IMR-90 (cell line): Measurements from ENCODE around the gene PTK6. TPM values are rescaled to one million over a fixed set of nuclear protein-coding genes. Genes with fewer than 3 reads are reported as not detected.

Experiments used
- ATAC-seq: fragments of 200-7000 bp; cut with Tn5 transposase; 2 replicates; pipeline ENCODE4 v1.9.1; 2020; ENCODE audit warnings: low read depth, mild to moderate bottlenecking, moderate library complexity
- BruUV-seq: library from RNA; stranded (reverse); fragments of 400-500 nt; replicated peaks from 2 replicates; lab custom pipeline; 2021; lab: Mats Ljungman, UMichigan
- CTCF ChIA-PET: fragments of 300-600 bp; formaldehyde crosslinking; extraction: SDS; loops from one replicate; lab custom pipeline; 2021; ENCODE audit warnings: antibody characterized with exemption; lab: Yijun Ruan, JAX
- POLR2A ChIA-PET: fragments of 300-600 bp; sonication (Branson Sonifier 250); formaldehyde crosslinking; loops from one replicate; lab custom pipeline; 2022; ENCODE audit warnings: antibody characterized with exemption; ENCODE audit not compliant: unreplicated experiment; lab: Charles Lee
- DNase-seq: peaks from one replicate; pipeline ENCODE4 v3.0.0; 2013
- H2AFZ ChIP-seq: replicated peaks from 2 replicates; pipeline ENCODE3; 2013; ENCODE audit warnings: low read length, mild to moderate bottlenecking; ENCODE audit not compliant: poor library complexity
- H2AK5ac ChIP-seq: 2 replicates; pipeline ENCODE4 v1.6.1; 2013; ENCODE audit warnings: low read depth, low read length, inconsistent platforms
- H2AK9ac ChIP-seq: replicated peaks from 2 replicates; pipeline ENCODE3; 2013; ENCODE audit warnings: mild to moderate bottlenecking, low read depth, low read length, moderate library complexity; ENCODE audit not compliant: poor library complexity
- H2BK120ac ChIP-seq: 2 replicates; pipeline ENCODE4 v1.6.1; 2013; ENCODE audit warnings: low read depth, low read length, inconsistent platforms
- H2BK15ac ChIP-seq: 3 replicates; pipeline ENCODE4 v1.6.1; 2013; ENCODE audit warnings: low read depth, low read length, inconsistent platforms
- H2BK20ac ChIP-seq: 2 replicates; pipeline ENCODE4 v1.6.1; 2013; ENCODE audit warnings: low read depth, mild to moderate bottlenecking, inconsistent platforms, low read length, moderate library complexity
- H2BK5ac ChIP-seq: 2 replicates; pipeline ENCODE4 v1.6.1; 2013; ENCODE audit warnings: mild to moderate bottlenecking, low read depth, low read length, inconsistent platforms; ENCODE audit not compliant: poor library complexity, severe bottlenecking
- H3K14ac ChIP-seq: replicated peaks from 2 replicates; pipeline ENCODE4 v1.6.1; 2013; ENCODE audit warnings: low read depth, low read length, inconsistent platforms
- H3K18ac ChIP-seq: 2 replicates; pipeline ENCODE4 v1.6.1; 2013; ENCODE audit warnings: low read depth, low read length, control low read depth
- H3K23ac ChIP-seq: 2 replicates; pipeline ENCODE4 v1.6.1; 2013; ENCODE audit warnings: low read depth, low read length, inconsistent platforms
- H3K27ac ChIP-seq: 2 replicates; pipeline ENCODE4 v1.5.1; 2013; ENCODE audit warnings: mild to moderate bottlenecking, control low read depth, low read length; ENCODE audit not compliant: insufficient read depth
- H3K27me3 ChIP-seq: 2 replicates; pipeline ENCODE4 v1.6.1; 2013; ENCODE audit warnings: low read length; ENCODE audit not compliant: control insufficient read depth, insufficient read depth
- H3K36me3 ChIP-seq: 2 replicates; pipeline ENCODE4 v1.6.1; 2013; ENCODE audit warnings: low read length, mixed read lengths; ENCODE audit not compliant: control insufficient read depth, insufficient read depth
- H3K4ac ChIP-seq: 2 replicates; pipeline ENCODE4 v1.6.1; 2013; ENCODE audit warnings: low read depth, low read length, inconsistent platforms
- H3K4me1 ChIP-seq: 2 replicates; pipeline ENCODE4 v1.6.1; 2013; ENCODE audit warnings: low read length, mixed read lengths; ENCODE audit not compliant: control insufficient read depth, insufficient read depth
- H3K4me2 ChIP-seq: 2 replicates; pipeline ENCODE4 v1.6.1; 2013; ENCODE audit warnings: low read depth, mild to moderate bottlenecking, control low read depth, low read length, moderate library complexity
- H3K4me3 ChIP-seq: 2 replicates; pipeline ENCODE4 v1.5.1; 2013; ENCODE audit warnings: low read depth, mild to moderate bottlenecking, control low read depth, low read length, moderate library complexity; ENCODE audit not compliant: insufficient read depth
- H3K56ac ChIP-seq: 2 replicates; pipeline ENCODE4 v1.6.1; 2013; ENCODE audit warnings: low read length, inconsistent platforms; ENCODE audit not compliant: insufficient read depth; ENCODE audit errors: extremely low read depth
- H3K79me1 ChIP-seq, 2 experiments: 2 replicates each; pipeline ENCODE4 v1.6.1; 2013; ENCODE audit warnings: low read length in 2 of 2, inconsistent platforms in 1 of 2, low read depth in 1 of 2
- H3K9ac ChIP-seq: 2 replicates; pipeline ENCODE4 v1.6.1; 2013; ENCODE audit warnings: low read depth, low read length, control low read depth
- H3K9me1 ChIP-seq: 2 replicates; pipeline ENCODE4 v1.6.1; 2013; ENCODE audit warnings: low read length, inconsistent platforms; ENCODE audit not compliant: insufficient read depth
- H3K9me3 ChIP-seq: 2 replicates; pipeline ENCODE4 v1.6.1; 2013; ENCODE audit warnings: low read length; ENCODE audit not compliant: control insufficient read depth, insufficient read depth
- H4K20me1 ChIP-seq: 2 replicates; pipeline ENCODE4 v1.6.1; 2013; ENCODE audit warnings: low read length, inconsistent platforms; ENCODE audit not compliant: insufficient read depth
- H4K5ac ChIP-seq: 2 replicates; pipeline ENCODE4 v1.6.1; 2013; ENCODE audit warnings: mild to moderate bottlenecking, low read depth, low read length, control low read depth
- H4K8ac ChIP-seq, 2 experiments: 2 replicates each; pipeline ENCODE4 v1.6.1; 2013; ENCODE audit warnings: low read depth in 2 of 2, low read length in 2 of 2, control low read depth in 1 of 2, inconsistent platforms in 1 of 2
- H4K91ac ChIP-seq: 2 replicates; pipeline ENCODE4 v1.6.1; 2013; ENCODE audit warnings: low read depth, low read length, inconsistent platforms; ENCODE audit not compliant: insufficient read depth
- CEBPB ChIP-seq: IDR thresholded peaks from 2 replicates; pipeline ENCODE4 v1.6.1; 2012; ENCODE audit warnings: low read depth, low read length, improper control_type of control experiment
- CTCF ChIP-seq: conservative IDR thresholded peaks from 2 replicates; pipeline ENCODE4 v1.5.1; 2012; ENCODE audit warnings: mild to moderate bottlenecking, low read depth, low read length, improper control_type of control experiment
- MAFK ChIP-seq: IDR thresholded peaks from 2 replicates; pipeline ENCODE4 v1.6.1; 2012; ENCODE audit warnings: low read depth, low read length, improper control_type of control experiment
- MAZ ChIP-seq: IDR thresholded peaks from 2 replicates; pipeline ENCODE4 v1.6.1; 2012; ENCODE audit warnings: low read depth, mild to moderate bottlenecking, low read length, improper control_type of control experiment, moderate library complexity, borderline replicate concordance
- MXI1 ChIP-seq: IDR thresholded peaks from 2 replicates; pipeline ENCODE4 v1.6.1; 2012; ENCODE audit warnings: low read depth, mild to moderate bottlenecking, low read length, moderate library complexity, borderline replicate concordance
- NFE2L2 ChIP-seq: fragments of 150-350 bp; IDR thresholded peaks from 2 replicates; pipeline ENCODE4 v1.6.1; 2016; ENCODE audit warnings: low read depth, mild to moderate bottlenecking, low read length
- POLR2A ChIP-seq: IDR thresholded peaks from 2 replicates; pipeline ENCODE4 v1.6.1; 2012; ENCODE audit warnings: mild to moderate bottlenecking, low read depth, low read length
- RAD21 ChIP-seq: IDR thresholded peaks from 2 replicates; pipeline ENCODE4 v1.6.1; 2012; ENCODE audit warnings: low read length, improper control_type of control experiment
- SMC3 ChIP-seq: fragments of 150-350 bp; IDR thresholded peaks from 2 replicates; pipeline ENCODE4 v1.6.1; 2016; ENCODE audit warnings: low read depth, mild to moderate bottlenecking, antibody characterized with exemption, low read length, moderate library complexity
- WGBS, 2 experiments: methylation state at CpG; one replicate each; pipeline versions ENCODE4 v1.1.5 to v1.1.7; 2013; ENCODE audit warnings: missing lambda C conversion rate in 2 of 2; ENCODE audit not compliant: insufficient read length in 1 of 2; ENCODE audit errors: extremely low coverage in 2 of 2; 5-methylcytosine and 5-hydroxymethylcytosine counted together
- dilution Hi-C: fragments of 300-500 bp; cut with HindIII; formaldehyde crosslinking; loops from one replicate; pipeline ENCODE4 v1.14.3; 2018; ENCODE audit warnings: low sequenced_read_pairs; ENCODE audit not compliant: unreplicated experiment
- in situ Hi-C: fragments of 300-500 bp; cut with MboI; formaldehyde crosslinking; loops from 3 replicates; pipeline ENCODE4 v1.14.3; 2019; ENCODE audit warnings: low sequenced_read_pairs, inconsistent platforms, mixed read lengths
- intact Hi-C: fragments of 100-400 bp; cut with micrococcal nuclease; formaldehyde crosslinking; loops from 2 replicates; pipeline ENCODE4 v1.10.0; 2022
- polyA plus RNA-seq, 3 experiments: library from polyadenylated mRNA; depleted of rRNA; stranded (reverse); fragments of >200 nt; gene quantifications; 2 replicates each; pipeline ENCODE4 v1.2.3, GENCODE V29; 2012; ENCODE audit warnings: low replicate concordance in 1 of 3
- total RNA-seq: library from RNA; depleted of rRNA; stranded (reverse); fragments of >200 nt; gene quantifications from 2 replicates; pipeline ENCODE4 v1.2.3, GENCODE V29; 2012

Gene PTK6
- total and polyA plus RNA-seq, 2 of the 4 experiments (the other 2 are of a cell fraction): not detected

DNA sequence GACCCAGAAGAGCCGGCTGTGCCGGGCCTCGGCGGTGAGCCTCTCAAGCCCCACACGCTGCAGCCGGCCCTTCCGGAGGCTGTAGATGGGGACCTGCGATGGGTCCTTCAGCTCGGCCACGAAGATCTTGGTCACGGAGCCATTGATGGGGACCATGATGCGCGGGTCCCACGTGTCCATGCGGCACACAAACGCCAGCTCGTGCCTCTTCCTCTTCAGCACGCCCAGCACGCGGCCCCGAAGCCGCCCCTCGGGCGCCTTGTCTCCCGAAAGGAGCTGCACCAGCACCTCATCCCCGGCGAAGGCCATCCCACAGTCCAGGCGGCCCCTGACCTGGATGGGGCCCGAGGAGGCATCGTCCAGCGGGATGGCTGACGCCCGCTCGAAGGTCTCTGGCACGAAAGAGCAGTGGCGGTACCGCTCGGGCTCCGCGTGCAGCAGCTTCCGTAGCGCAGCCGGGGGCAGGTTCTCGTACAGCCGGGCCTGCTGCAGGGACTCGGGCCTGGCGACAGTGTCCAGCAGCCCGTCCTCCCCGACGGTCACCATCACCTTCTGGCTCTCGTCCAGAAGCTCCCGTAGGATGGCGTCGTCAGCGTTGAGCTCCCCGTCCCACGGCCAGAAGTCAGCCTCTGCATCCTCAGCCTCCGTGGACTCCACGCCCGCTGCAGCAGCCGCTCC lies 28.0 kb upstream of the PTK6 start:
- no peaks in the 10 kb centered on the region for H3K4me1 ChIP-seq
- H2AK9ac ChIP-seq: no peak overlapping the region
- H3K23ac ChIP-seq: no peak overlapping the region
- 95% methylated on average over 57 of the region's 61 CpGs; no CpG with 5 or more reads in 1 of the 2 experiments for WGBS, 2 experiments
- ChIA-PET CTCF (no interaction called here), POLR2A (interaction anchor here (0.6 kb wide), 1 partner anchor 132 kb away, joined by 4 read pairs; no protein-coding TSS in a partner anchor)
- H3K79me1 ChIP-seq: no peaks in the 10 kb centered on the region
- in situ Hi-C loops (no loop called here), intact Hi-C loops (no loop called here), dilution Hi-C loops (no loop called here)
- H2BK120ac ChIP-seq: no peak overlapping the region
- H4K91ac ChIP-seq: no peak overlapping the region
- H3K18ac ChIP-seq: no peak overlapping the region
- no TSS peak for BruUV-seq
- no peak for ATAC-seq
- TF ChIP-seq NFE2L2: no peak
- TF ChIP-seq MAZ: no peak
- no peak for TF ChIP-seq MXI1
- no peak for TF ChIP-seq RAD21
- TF ChIP-seq MAFK: no peak
- no peak for TF ChIP-seq SMC3
- TF ChIP-seq POLR2A: no peak
- no peak for TF ChIP-seq CEBPB
- no peak for TF ChIP-seq CTCF
- no peak overlapping the region for H2AFZ ChIP-seq
- no peaks in the 10 kb centered on the region for H3K9me1 ChIP-seq
- no peak overlapping the region for H3K4me3 ChIP-seq
- no peaks in the 10 kb centered on the region for H4K20me1 ChIP-seq
- no peaks in the 10 kb centered on the region for H3K9me3 ChIP-seq
- no peak overlapping the region for H3K27ac ChIP-seq
- H2AK5ac ChIP-seq: no peak overlapping the region
- no peak overlapping the region for H3K4ac ChIP-seq
- no peak for DNase-seq
- no peaks in the 10 kb centered on the region for H3K27me3 ChIP-seq
- no peak overlapping the region for H2BK5ac ChIP-seq
- H4K8ac ChIP-seq: no peak overlapping the region
- H3K4me2 ChIP-seq: no peak overlapping the region
- no peak overlapping the region for H2BK15ac ChIP-seq
- H3K9ac ChIP-seq: no peak overlapping the region
- no peak overlapping the region for H3K14ac ChIP-seq
- H3K36me3 ChIP-seq: peaks cover 59% of the 10 kb centered on the region
- H2BK20ac ChIP-seq: no peak overlapping the region
- H4K5ac ChIP-seq: no peak overlapping the region
- no peak overlapping the region for H3K56ac ChIP-seq
